Measurements from ENCODE around the gene CDH13.

CDH13 gene

DNA sequence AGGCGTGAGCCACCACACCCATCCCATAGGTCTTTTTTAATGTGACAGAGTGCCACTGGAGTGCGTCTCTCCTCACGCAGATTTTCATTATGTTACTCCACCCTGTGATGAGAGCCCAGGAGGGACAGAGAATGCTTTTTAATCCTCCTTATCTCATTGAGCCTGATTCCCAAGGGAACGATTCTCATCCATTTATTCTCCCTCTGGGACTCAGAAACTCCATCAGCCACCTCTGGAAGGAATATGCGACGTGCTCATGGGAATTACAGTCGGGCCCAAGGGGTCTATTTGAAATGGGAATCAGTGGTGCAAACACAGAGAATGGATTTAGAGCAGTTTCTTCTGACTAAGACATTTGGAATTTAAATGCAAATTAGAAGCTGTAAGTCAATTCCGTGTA lies 1025.1 kb downstream of the CDH13 start:
- Histone ChIP-seq H3K4me3 (ENCODE audit: low read length) (no peak overlapping the region), H2AFZ (ENCODE audit: low read depth, low read length) (no peak overlapping the region), H4K20me1 (ENCODE audit: insufficient read depth, low read length) (no peaks in the 10 kb centered on the region), H3K9ac (ENCODE audit: low read length) (no peak overlapping the region), H3K36me3 (replicated peaks; ENCODE audit: low read depth, low read length) (no peaks in the 10 kb centered on the region), H3K79me2 (ENCODE audit: low read length) (no peaks in the 10 kb centered on the region), H3K4me1 (ENCODE audit: low read length) (no peaks in the 10 kb centered on the region), H3K9me3 (ENCODE audit: insufficient read depth, low read length) (no peaks in the 10 kb centered on the region), H3K27ac (ENCODE audit: low read length) (no peak overlapping the region), H3K4me2 (ENCODE audit: low read length) (no peak overlapping the region), H3K27me3 (ENCODE audit: low read depth, low read length) (peaks cover 38% of the 10 kb centered on the region)
- TF ChIP-seq, protein P1, sequence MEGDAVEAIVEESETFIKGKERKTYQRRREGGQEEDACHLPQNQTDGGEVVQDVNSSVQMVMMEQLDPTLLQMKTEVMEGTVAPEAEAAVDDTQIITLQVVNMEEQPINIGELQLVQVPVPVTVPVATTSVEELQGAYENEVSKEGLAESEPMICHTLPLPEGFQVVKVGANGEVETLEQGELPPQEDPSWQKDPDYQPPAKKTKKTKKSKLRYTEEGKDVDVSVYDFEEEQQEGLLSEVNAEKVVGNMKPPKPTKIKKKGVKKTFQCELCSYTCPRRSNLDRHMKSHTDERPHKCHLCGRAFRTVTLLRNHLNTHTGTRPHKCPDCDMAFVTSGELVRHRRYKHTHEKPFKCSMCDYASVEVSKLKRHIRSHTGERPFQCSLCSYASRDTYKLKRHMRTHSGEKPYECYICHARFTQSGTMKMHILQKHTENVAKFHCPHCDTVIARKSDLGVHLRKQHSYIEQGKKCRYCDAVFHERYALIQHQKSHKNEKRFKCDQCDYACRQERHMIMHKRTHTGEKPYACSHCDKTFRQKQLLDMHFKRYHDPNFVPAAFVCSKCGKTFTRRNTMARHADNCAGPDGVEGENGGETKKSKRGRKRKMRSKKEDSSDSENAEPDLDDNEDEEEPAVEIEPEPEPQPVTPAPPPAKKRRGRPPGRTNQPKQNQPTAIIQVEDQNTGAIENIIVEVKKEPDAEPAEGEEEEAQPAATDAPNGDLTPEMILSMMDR (IDR thresholded peaks at IDR 0.05; ENCODE audit: low read depth, low read length) = no peak
- TF ChIP-seq EZH2phosphoT487 (IDR thresholded peaks at IDR 0.05; ENCODE audit: low read depth) = no peak

DNA sequence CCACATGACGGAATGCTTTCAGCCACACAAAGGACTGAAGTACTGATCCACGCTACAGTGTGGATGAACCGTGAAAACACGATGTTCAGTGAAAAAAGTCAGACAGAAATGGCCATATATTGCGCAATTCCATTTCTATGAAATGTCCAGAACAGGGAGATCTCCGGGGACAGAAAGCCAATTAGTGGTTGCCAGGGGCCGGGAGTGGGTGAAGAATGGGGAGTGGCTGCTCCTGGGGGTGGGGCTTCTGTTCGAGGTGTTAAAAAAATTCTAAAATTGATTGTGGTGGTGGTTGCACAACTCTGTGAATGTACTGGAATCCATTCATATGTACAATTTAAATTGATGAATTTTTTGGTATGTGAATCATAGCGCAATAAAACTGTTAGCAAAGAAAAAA lies 1026.2 kb downstream of the CDH13 start:
- TF ChIP-seq EZH2phosphoT487 (IDR thresholded peaks at IDR 0.05; ENCODE audit: low read depth) = no peak
- TF ChIP-seq, protein P1 (IDR thresholded peaks at IDR 0.05; ENCODE audit: low read depth, low read length) = no peak
- H3K9ac ChIP-seq (ENCODE audit: low read length) = no peak overlapping the region
- H3K4me2 ChIP-seq (ENCODE audit: low read length) = no peak overlapping the region
- H3K9me3 ChIP-seq (ENCODE audit: insufficient read depth, low read length) = no peaks in the 10 kb centered on the region
- no peaks in the 10 kb centered on the region for H3K4me1 ChIP-seq (ENCODE audit: low read length)
- H3K36me3 ChIP-seq (replicated peaks; ENCODE audit: low read depth, low read length) = no peaks in the 10 kb centered on the region
- H3K27ac ChIP-seq (ENCODE audit: low read length) = no peak overlapping the region
- no peaks in the 10 kb centered on the region for H3K79me2 ChIP-seq (ENCODE audit: low read length)
- H2AFZ ChIP-seq (ENCODE audit: low read depth, low read length) = no peak overlapping the region
- no peak overlapping the region for H3K4me3 ChIP-seq (ENCODE audit: low read length)
- H3K27me3 ChIP-seq (ENCODE audit: low read depth, low read length) = peaks cover 38% of the 10 kb centered on the region
- H4K20me1 ChIP-seq (ENCODE audit: insufficient read depth, low read length) = no peaks in the 10 kb centered on the region

DNA sequence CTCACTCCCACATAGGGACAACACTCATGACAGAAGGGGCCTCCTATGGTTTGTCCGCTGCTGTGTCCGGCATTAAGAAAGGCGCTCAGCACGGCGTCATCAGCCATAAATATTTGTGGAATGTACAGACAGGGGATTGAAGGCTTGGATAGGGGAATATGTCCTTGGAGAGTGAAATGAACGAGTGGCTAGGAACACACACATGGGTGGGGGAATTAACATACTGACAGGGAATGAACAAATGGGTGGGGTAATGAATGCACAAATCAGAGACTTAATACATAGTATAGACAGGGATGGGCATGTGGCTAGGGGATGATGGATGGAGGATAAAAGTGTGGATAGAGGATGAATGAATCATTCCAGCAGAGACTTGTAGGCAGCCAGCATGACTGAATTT lies 1027.0 kb downstream of the CDH13 start:
- Histone ChIP-seq H3K27ac (ENCODE audit: low read length) (no peak overlapping the region), H3K9me3 (ENCODE audit: insufficient read depth, low read length) (no peaks in the 10 kb centered on the region), H3K36me3 (replicated peaks; ENCODE audit: low read depth, low read length) (no peaks in the 10 kb centered on the region), H3K9ac (ENCODE audit: low read length) (no peak overlapping the region), H3K4me1 (ENCODE audit: low read length) (no peaks in the 10 kb centered on the region), H4K20me1 (ENCODE audit: insufficient read depth, low read length) (no peaks in the 10 kb centered on the region), H3K4me2 (ENCODE audit: low read length) (no peak overlapping the region), H3K79me2 (ENCODE audit: low read length) (no peaks in the 10 kb centered on the region), H3K27me3 (ENCODE audit: low read depth, low read length) (peaks cover 34% of the 10 kb centered on the region), H2AFZ (ENCODE audit: low read depth, low read length) (no peak overlapping the region), H3K4me3 (ENCODE audit: low read length) (no peak overlapping the region)
- TF ChIP-seq, protein P1 (IDR thresholded peaks at IDR 0.05; ENCODE audit: low read depth, low read length) = no peak
- TF ChIP-seq EZH2phosphoT487 (IDR thresholded peaks at IDR 0.05; ENCODE audit: low read depth) = no peak

DNA sequence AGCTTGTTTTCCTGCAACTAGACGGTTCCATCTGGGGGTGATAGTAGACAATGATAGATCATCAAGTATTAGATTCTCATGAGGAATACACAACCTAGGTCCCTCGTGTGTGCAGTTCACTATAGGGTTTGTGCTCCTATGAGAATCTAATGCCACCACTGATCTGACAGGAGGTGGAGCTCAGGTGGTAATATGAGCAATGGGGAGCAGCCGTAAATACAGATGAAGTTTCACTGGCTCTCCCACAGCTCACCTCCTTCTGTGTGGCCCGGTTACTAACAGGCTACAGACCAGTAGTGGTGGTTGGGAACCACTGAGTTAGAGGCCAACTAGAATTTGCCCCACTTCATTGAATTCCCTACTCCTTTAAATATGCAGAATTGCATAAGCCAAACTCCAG lies 1033.5 kb downstream of the CDH13 start:
- Histone ChIP-seq H3K9me3 (ENCODE audit: insufficient read depth, low read length) (no peaks in the 10 kb centered on the region), H3K79me2 (ENCODE audit: low read length) (no peaks in the 10 kb centered on the region)
- TF ChIP-seq EZH2phosphoT487 (IDR thresholded peaks at IDR 0.05; ENCODE audit: low read depth) = no peak
- TF ChIP-seq, protein P1 (IDR thresholded peaks at IDR 0.05; ENCODE audit: low read depth, low read length) = no peak

More for the DNA sequence above, 1033.5 kb downstream of the CDH13 start:
- no peaks in the 10 kb centered on the region for H3K4me1 ChIP-seq (ENCODE audit: low read length)
- no peaks in the 10 kb centered on the region for H4K20me1 ChIP-seq (ENCODE audit: insufficient read depth, low read length)
- H3K27me3 ChIP-seq (ENCODE audit: low read depth, low read length) = peaks cover 13% of the 10 kb centered on the region; the same call in 1 of the 2 replicates
- H2AFZ ChIP-seq (ENCODE audit: low read depth, low read length) = no peak overlapping the region
- no peak overlapping the region for H3K27ac ChIP-seq (ENCODE audit: low read length)
- H3K4me3 ChIP-seq (ENCODE audit: low read length) = no peak overlapping the region
- H3K36me3 ChIP-seq (replicated peaks; ENCODE audit: low read depth, low read length) = no peaks in the 10 kb centered on the region
- H3K9ac ChIP-seq (ENCODE audit: low read length) = no peak overlapping the region
- no peak overlapping the region for H3K4me2 ChIP-seq (ENCODE audit: low read length)

Measured in OCI-LY3 (cell line).